ENCODE measurements around the gene ZNF500.

Gene ZNF500

DNA sequence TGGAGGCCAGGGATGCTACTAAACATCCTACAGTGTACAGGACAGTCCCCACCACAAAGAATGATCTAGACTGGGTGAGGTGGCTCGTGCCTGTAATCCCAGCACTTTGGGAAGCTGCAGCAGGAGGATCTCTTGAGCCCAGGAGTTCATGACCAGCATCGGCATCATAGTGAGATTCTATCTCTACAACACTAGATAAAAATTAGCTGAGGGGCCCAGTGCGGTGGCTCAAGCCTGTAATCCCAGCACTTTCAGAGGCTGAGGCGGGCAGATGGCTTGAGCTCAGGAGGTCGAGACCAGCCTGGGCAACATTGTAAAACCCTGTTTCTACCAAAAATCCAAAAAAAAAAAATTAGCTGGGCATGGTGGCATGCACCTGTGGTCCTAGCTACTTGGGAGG lies 5.4 kb upstream of the ZNF500 start:
- TF ChIP-seq EGR1 (IDR thresholded peaks at IDR 0.05) (no peak), EP300 (IDR thresholded peaks at IDR 0.05; ENCODE audit: borderline replicate concordance) (no peak), RAD21 (IDR thresholded peaks at IDR 0.05; ENCODE audit: low read depth) (no peak)
- TF ChIP-seq, protein P1, sequence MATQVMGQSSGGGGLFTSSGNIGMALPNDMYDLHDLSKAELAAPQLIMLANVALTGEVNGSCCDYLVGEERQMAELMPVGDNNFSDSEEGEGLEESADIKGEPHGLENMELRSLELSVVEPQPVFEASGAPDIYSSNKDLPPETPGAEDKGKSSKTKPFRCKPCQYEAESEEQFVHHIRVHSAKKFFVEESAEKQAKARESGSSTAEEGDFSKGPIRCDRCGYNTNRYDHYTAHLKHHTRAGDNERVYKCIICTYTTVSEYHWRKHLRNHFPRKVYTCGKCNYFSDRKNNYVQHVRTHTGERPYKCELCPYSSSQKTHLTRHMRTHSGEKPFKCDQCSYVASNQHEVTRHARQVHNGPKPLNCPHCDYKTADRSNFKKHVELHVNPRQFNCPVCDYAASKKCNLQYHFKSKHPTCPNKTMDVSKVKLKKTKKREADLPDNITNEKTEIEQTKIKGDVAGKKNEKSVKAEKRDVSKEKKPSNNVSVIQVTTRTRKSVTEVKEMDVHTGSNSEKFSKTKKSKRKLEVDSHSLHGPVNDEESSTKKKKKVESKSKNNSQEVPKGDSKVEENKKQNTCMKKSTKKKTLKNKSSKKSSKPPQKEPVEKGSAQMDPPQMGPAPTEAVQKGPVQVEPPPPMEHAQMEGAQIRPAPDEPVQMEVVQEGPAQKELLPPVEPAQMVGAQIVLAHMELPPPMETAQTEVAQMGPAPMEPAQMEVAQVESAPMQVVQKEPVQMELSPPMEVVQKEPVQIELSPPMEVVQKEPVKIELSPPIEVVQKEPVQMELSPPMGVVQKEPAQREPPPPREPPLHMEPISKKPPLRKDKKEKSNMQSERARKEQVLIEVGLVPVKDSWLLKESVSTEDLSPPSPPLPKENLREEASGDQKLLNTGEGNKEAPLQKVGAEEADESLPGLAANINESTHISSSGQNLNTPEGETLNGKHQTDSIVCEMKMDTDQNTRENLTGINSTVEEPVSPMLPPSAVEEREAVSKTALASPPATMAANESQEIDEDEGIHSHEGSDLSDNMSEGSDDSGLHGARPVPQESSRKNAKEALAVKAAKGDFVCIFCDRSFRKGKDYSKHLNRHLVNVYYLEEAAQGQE (IDR thresholded peaks at IDR 0.05; ENCODE audit: low read depth): no peak
- TF ChIP-seq, protein P2, sequence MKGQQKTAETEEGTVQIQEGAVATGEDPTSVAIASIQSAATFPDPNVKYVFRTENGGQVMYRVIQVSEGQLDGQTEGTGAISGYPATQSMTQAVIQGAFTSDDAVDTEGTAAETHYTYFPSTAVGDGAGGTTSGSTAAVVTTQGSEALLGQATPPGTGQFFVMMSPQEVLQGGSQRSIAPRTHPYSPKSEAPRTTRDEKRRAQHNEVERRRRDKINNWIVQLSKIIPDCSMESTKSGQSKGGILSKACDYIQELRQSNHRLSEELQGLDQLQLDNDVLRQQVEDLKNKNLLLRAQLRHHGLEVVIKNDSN (IDR thresholded peaks at IDR 0.05): no peak

DNA sequence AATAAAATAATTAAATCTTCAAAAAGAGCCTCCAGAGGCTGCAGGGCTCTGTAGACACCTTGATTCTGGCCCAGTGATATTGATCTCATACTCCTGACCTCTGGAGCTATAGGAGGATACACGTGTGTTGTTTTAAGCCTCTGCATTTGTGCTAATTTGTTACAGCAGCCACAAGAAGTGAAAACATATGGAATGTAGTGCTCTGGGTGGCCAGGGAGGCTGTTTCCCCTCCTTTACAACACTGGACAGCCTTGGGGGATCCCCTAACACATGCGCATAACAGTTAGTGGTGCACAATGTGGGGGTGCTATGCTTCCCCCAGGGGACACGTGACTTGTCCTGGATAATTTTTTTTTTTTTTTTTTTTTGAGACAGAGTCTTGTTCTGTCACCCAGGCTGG lies 4.7 kb upstream of the ZNF500 start:
- TF ChIP-seq, protein P2 (IDR thresholded peaks at IDR 0.05): peak; percentile 39; the same call in 1 of the 2 replicates
- no peak for TF ChIP-seq EP300 (IDR thresholded peaks at IDR 0.05; ENCODE audit: borderline replicate concordance)
- TF ChIP-seq ZBTB7A (IDR thresholded peaks at IDR 0.05; ENCODE audit: low read depth): no peak
- TF ChIP-seq CEBPB (IDR thresholded peaks at IDR 0.05): no peak

DNA sequence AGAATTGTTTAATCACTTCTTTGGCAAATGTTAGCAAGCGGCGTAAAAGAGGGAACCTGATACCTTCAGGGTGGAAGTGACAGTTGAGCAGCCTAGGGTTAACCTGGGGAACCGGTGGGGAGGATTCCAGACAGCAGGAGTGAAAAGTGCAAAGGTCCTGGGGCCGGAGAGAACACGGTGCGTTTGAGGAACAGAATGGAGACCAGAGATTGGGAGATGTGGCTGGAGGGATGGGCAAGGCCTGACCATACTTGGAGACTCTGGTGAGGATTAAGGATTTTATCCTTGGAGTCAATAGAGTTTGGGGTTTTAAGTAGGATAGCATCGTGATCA lies 2.3 kb upstream of the ZNF500 start:
- TF ChIP-seq TCF12 (IDR thresholded peaks at IDR 0.05; ENCODE audit: low read depth) (0 out of 2 replicates have a peak, but pooled peaks have one; percentile 2), TAF1 (IDR thresholded peaks at IDR 0.05; ENCODE audit: low read depth) (no peak), ZBTB7A (IDR thresholded peaks at IDR 0.05; ENCODE audit: low read depth) (no peak)

DNA sequence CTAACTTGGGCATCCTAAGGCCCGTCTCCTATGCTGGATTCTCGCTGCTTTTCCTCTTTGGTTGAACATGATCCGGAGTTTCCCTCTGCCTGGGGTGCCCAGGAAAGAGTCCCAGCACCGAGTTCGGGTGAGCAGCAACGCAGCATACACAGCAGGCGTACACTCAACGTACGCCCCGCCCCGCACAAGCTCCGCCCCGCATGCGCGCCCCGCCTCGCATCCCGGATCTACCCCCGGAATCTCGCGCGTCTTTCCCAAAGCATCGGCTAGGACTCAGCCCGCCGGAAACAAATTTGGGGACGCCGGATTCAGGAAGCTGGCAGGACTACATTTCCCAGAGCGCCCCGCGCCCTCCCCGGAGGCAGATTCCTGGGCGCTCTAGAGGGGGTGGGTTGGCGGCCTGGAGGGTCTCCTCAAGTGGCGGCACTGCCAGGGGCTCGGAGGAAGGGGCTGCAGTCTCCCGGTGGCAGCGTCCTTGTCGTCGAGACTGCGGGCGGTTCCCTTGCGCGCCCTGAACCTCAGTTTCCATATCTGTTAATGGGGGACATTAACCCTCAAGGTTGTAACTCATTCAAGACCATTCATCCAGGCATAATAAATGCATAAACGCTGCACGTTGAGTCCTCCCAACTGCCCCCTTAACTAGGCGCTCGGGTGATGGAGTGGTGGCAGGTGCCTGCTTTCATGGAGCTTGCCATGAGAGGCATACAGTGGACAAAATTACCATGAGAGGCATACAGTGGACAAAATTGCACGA lies 1.8 kb upstream of the ZNF500 start:
- TF ChIP-seq FOXM1 (IDR thresholded peaks at IDR 0.05; ENCODE audit: borderline replicate concordance, low read depth): no peak
- TF ChIP-seq NFIC (IDR thresholded peaks at IDR 0.05): no peak
- TF ChIP-seq, protein P3, sequence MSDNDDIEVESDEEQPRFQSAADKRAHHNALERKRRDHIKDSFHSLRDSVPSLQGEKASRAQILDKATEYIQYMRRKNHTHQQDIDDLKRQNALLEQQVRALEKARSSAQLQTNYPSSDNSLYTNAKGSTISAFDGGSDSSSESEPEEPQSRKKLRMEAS (IDR thresholded peaks at IDR 0.05): peak; percentile 52
- TF ChIP-seq ZBTB7A (IDR thresholded peaks at IDR 0.05; ENCODE audit: low read depth): peak; percentile 76
- TF ChIP-seq TEAD4 (IDR thresholded peaks at IDR 0.05): peak; percentile 22; the same call in 1 of the 2 replicates

DNA sequence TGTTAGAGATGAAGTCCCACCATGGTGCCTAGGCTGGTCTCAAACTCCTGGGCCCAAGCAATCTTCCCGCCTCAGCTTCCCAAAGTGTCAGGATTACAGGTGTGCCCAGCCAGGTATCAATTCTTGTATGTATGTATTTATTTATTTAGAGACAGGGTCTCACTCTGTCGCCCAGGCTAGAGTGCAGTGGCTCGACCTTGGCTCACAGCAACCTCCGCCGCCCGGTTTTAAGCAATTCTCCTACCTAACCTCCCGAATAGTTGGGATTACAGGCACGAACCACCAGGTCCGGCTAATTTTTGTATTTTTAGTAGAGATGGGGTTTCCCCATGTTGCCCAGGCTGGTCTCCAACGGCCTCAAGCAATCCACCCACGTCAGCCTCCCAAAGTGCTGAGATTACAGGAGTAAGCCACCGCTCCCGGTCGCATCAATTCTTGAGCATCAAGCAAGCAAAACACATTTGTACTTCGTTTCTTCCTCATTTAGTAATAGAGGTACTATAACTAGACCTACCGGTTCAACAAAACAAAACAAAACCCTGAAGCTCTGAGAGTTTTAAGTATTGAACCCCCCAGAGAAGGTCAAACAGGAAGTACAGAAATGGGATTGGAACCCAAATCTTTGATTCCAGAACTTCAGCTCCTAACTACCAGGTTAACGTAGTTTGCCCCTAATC lies 1.0 kb upstream of the ZNF500 start:
- TF ChIP-seq YY1 (IDR thresholded peaks at IDR 0.05; ENCODE audit: low read depth) (no peak), CEBPB (IDR thresholded peaks at IDR 0.05) (no peak), TEAD4 (IDR thresholded peaks at IDR 0.05) (no peak), TAF1 (IDR thresholded peaks at IDR 0.05; ENCODE audit: low read depth) (no peak), TCF12 (IDR thresholded peaks at IDR 0.05; ENCODE audit: low read depth) (no peak), FOXM1 (IDR thresholded peaks at IDR 0.05; ENCODE audit: borderline replicate concordance, low read depth) (no peak), EP300 (IDR thresholded peaks at IDR 0.05; ENCODE audit: borderline replicate concordance) (no peak), RAD21 (IDR thresholded peaks at IDR 0.05; ENCODE audit: low read depth) (no peak), ZBTB7A (IDR thresholded peaks at IDR 0.05; ENCODE audit: low read depth) (no peak), NFIC (IDR thresholded peaks at IDR 0.05) (no peak)
- TF ChIP-seq, protein P3 (IDR thresholded peaks at IDR 0.05): no peak
- TF ChIP-seq, protein P1 (IDR thresholded peaks at IDR 0.05; ENCODE audit: low read depth): no peak
- TF ChIP-seq, protein P2 (IDR thresholded peaks at IDR 0.05): no peak

Data from Ishikawa (cell line).